GM19455 (cell line): ENCODE results near the gene ARHGEF12.
"Not testable (repeated sequence)": the region's sequence is repeated elsewhere in the genome, so short reads cannot be mapped to it uniquely, and the experiment has no call there.

Experiments used
- ATAC-seq: cut with Tn5 transposase; IDR thresholded peaks from one replicate; pipeline ENCODE4 v1.9.1; 2021; ENCODE audit not compliant: unreplicated experiment

Gene ARHGEF12

GRCh38 chr11:120486138-120486537 is 149.9 kb downstream of the ARHGEF12 start:
- ATAC-seq = no peak

- no peak for ATAC-seq
Observed at GRCh38 chr11:120489799-120490198, 153.6 kb downstream of the ARHGEF12 start.

DNA sequence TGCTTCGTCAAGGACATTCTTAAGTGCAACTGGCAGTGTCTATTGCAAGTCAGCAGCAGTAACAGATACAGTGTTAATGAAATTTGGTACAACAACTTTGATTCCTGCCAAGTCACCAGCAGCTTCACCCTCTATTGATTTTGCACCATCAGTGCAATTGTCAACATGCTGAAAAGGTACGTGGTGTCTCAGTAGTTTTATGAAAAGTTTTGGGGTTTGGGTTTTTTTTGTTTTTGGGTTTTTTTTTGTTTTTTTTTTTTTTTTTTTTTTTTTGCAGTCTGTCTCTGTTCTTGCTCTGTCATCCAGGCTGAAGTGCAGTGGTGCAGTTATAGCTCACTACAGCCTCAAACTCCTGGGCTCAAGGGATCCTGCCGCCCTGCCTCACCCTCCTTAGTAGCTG is 156.3 kb downstream of the ARHGEF12 start:
- ATAC-seq = no peak

GRCh38 chr11:120494595-120494994 is 158.4 kb downstream of the ARHGEF12 start:
- no peak for ATAC-seq

DNA sequence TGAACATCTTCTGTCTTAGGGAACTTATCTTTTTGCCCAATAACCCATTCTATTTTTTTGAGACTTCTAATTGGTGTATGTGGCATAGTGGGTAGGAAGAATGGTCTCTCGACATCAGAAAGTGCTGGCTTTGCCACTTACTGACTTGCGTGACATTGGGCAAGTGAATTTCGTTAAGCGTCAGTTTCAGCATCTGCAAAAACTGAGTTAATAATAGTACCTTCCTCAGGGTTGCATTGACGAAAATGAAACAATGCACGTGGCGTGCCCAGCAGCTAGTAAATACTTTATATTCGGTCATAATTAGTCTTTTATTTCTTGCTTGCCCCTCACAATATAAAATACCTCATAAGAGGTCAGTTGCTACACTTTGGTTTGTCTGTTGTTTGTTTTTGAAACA is 162.9 kb downstream of the ARHGEF12 start:
- no peak for ATAC-seq

- no peak for ATAC-seq
Observed at GRCh38 chr11:120499859-120500258, 163.6 kb downstream of the ARHGEF12 start.

- ATAC-seq = no peak
Observed at GRCh38 chr11:120500414-120501071, 164.3 kb downstream of the ARHGEF12 start.

DNA sequence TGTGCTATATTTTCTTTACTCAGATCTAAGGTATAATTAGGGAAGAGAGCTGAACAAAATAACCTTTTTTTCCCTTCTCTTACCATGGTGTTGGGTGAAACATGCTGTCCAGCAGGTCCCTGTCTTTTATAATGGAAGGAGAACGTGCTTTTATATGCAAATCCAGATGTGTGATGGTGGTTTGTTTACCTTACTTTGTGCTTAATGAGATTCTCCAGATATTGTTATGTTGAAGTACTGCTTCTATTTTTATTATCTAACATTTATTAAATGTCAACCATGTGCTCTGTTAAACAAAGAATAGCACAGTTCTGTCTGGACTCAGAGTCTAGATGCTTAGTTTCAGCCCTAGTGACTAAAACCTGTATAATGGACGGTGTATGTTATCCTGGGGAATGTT is 165.2 kb downstream of the ARHGEF12 start:
- ATAC-seq = no peak

GRCh38 chr11:120501976-120502755 is 166.0 kb downstream of the ARHGEF12 start:
- ATAC-seq = no peak

- ATAC-seq = not testable (repeated sequence)
Observed at GRCh38 chr11:120503529-120503928, 167.3 kb downstream of the ARHGEF12 start.

DNA sequence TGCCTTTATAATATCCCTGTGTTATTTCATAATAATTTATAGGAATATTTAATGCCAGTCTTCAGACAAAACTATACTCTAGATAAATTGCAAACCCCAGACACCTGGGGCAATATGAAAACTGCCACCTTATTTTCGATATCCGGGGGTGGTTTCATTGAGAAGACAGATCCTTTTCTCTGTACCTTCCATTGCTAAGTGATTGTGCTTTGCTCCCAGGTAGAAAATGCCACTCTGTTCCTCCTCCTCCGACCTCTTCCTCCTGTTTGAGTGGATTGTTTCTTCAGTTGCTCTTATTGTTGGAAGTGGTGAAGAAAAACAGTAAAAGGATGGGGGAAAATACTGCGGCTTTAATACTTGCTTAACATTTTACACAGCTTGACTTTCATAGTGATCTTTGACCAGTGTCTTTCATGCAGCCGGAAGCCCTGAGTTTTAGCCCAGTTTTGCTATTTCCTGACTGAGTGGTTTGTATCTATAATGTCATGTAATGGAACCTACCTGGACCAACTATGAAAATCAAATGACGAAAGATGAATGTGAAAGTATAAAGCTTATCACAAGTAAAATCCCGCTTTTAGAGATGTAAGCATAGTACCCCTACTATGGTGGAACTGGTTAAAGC is 169.7 kb downstream of the ARHGEF12 start:
- ATAC-seq = no peak

DNA sequence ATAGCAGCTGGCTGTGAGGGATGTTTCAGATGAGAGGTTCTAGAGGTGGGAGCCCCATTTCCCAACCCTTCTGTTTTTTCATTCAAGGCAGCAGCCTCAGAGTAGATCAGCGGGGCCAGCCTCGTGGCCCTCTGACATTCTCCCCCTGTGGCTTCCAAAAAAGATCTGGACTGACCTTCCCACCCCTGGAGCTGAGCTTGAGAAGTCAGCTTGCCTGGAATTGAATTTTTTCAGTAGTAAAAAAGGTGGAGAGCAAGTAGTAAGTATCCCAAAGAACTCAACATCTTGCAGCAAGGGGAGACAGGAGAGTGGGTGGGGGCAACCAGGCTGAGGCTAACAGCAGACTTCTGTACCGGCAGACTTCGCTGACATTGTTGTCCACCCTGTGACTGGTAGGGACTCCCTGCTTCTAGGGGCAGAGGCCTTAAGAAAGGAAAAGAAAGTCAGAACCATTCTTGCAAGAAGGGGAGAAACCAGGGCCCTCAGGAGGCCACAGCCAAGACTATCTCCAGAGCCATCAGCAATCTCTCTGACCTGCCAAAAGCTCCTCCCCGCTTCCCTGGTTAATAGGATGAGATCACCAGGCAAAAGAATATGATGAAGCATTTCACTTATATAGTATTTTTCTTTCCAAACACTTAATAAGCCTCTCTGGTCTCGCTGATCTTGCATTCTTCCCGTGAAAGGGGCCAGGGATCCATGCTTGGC is 173.3 kb downstream of the ARHGEF12 start:
- no peak for ATAC-seq

DNA sequence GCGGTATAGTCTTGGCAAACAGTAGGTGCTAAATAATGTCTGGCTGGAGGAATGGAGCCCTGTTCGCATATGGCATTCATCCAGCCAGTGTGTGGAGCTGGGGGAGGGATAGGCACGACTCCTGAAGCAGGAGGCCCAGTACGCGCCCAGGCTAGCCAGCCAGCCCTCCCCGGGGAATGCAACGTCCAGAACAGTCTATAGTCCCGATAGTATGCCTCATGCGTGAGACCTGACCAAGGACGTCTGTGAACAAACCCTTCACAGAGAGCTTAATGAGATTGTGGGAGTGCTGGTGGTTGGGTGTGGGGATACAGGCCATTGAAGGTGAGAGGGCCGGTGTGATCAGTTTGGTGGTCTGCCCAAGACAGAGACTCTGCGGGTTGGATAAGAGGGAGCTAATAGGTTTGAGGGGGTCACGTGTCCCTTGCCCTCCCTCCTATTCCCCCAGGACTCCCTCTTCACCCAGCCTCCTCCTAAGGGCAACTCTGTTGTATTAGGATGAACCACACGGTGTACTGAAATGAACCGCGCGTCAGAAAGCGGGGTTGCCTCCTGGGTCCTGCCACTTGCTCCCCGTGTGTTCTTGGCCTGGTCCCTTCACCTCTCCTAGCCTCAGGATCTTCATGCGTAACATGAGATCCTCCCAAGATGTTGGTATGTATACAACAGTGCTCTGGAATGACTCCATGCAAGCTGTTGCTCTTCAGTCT is 174.3 kb downstream of the ARHGEF12 start:
- no peak for ATAC-seq

DNA sequence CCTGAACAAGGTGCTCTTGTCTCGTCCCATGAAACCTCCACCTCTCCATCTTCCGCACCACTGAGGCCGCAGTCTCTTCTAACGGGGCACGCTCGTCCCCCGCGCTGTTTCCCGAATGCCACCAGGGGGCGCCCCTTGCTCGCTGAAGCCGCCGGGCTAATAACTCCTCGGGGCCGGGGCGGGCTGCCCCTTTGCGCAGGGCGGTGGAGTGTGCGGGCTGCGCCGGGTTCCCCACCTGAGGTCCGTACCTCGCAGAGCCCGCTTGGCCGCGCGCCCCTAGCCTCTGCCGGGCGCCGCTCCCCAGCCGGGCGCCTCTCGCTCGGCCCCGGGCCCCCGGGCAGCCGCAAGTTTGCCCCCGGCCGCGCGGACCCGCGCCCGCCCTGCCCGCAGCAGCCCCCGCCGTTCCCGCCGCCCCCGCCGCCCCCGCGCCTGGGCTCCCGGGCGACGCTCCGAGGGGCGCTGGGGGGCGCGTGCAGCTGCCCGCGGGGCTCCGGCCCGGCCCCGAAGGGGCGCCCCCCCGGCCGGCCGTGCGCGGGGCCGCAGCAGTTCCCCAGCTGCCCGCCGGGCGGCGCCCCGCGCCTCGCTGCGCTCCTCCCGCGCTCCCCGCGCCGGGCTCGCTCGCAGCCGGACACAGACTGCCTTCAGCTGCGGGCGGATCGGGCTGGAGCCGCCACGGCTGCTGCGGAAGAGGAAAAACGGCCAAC is 175.1 kb downstream of the ARHGEF12 start, which contains the start of gene GRIK4:
TSS of gene GRIK4 (plus strand) at position 633 of the 704 bp plus-strand sequence. CDS start 148,571 bp downstream, outside the sequence.
- ATAC-seq = peak; percentile 90

- no peak for ATAC-seq
Observed at GRCh38 chr11:120511820-120512738, 175.9 kb downstream of the ARHGEF12 start.

GRCh38 chr11:120512739-120513435 is 176.7 kb downstream of the ARHGEF12 start:
- no peak for ATAC-seq

- ATAC-seq = no peak
Observed at GRCh38 chr11:120513436-120514315, 177.5 kb downstream of the ARHGEF12 start.
